ENCODE results near the gene SAMD4A. TPM values are rescaled to one million over a fixed set of nuclear protein-coding genes. Genes with fewer than 3 reads are reported as not detected.

Gene SAMD4A
- total RNA-seq, 4 donors from 2014 or later, result 7.9 to 18.7 (median 14.4) TPM

DNA sequence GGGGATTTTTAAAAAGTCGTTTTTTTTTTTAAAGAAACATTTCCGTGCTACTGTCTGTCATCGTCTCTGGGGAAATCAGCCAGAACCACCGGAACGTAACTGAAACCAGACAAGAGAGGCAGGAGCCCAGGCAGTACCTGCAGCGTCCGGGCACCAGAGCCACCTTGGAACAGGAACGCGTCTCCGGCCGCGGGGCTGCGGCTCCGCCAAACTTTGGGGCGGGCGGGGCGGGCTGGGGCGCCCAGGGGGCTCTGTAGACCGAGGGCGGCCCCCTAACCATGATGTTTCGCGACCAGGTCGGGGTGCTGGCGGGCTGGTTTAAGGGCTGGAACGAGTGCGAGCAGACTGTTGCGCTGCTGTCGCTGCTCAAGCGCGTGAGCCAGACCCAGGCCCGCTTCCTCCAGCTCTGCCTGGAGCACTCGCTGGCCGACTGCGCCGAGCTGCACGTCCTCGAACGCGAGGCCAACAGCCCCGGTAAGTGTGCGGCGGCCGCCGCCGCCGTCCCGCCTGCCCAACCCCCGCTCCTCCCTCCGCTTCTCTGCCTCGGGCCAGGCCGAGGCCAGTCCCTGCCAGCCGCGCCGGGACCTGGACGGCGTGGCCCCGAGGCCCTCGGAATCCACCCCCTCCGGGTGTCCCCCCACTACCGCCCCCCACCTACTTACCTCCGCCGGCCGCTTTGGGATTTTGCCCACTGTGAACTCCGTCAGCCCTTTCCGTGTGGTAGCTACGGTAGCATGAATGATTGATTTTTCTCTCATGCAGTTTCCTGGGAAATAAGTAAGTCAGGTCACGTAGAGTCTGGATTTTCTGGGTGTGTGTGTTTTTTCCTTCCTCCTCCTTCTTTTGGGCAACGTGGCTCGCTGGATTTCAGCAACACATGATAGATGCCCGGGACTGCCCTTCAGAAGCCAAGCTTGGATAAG is 972 bp downstream of the SAMD4A start:
- 0 to 1% methylated on average over 43 to 53 of the region's 70 CpGs for WGBS, 2 donors
- peak overlapping the region; percentile 53 for H3K4me3 ChIP-seq (ENCODE audit: low read depth, poor library complexity, severe bottlenecking)
- TF ChIP-seq, protein P1, sequence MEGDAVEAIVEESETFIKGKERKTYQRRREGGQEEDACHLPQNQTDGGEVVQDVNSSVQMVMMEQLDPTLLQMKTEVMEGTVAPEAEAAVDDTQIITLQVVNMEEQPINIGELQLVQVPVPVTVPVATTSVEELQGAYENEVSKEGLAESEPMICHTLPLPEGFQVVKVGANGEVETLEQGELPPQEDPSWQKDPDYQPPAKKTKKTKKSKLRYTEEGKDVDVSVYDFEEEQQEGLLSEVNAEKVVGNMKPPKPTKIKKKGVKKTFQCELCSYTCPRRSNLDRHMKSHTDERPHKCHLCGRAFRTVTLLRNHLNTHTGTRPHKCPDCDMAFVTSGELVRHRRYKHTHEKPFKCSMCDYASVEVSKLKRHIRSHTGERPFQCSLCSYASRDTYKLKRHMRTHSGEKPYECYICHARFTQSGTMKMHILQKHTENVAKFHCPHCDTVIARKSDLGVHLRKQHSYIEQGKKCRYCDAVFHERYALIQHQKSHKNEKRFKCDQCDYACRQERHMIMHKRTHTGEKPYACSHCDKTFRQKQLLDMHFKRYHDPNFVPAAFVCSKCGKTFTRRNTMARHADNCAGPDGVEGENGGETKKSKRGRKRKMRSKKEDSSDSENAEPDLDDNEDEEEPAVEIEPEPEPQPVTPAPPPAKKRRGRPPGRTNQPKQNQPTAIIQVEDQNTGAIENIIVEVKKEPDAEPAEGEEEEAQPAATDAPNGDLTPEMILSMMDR (IDR thresholded peaks at IDR 0.05), result no peak
- TF ChIP-seq POLR2A (IDR thresholded peaks at IDR 0.05), result no peak
- DNase-seq (ENCODE audit: low spot score in 2 of 2), result peak; percentile 29 to 91
- intact Hi-C loops (cut with DNase I; ENCODE audit: low total_unique reads), result loop anchor here (10.0 kb wide), 1 partner anchor 127 kb away; no protein-coding TSS in a partner anchor

DNA sequence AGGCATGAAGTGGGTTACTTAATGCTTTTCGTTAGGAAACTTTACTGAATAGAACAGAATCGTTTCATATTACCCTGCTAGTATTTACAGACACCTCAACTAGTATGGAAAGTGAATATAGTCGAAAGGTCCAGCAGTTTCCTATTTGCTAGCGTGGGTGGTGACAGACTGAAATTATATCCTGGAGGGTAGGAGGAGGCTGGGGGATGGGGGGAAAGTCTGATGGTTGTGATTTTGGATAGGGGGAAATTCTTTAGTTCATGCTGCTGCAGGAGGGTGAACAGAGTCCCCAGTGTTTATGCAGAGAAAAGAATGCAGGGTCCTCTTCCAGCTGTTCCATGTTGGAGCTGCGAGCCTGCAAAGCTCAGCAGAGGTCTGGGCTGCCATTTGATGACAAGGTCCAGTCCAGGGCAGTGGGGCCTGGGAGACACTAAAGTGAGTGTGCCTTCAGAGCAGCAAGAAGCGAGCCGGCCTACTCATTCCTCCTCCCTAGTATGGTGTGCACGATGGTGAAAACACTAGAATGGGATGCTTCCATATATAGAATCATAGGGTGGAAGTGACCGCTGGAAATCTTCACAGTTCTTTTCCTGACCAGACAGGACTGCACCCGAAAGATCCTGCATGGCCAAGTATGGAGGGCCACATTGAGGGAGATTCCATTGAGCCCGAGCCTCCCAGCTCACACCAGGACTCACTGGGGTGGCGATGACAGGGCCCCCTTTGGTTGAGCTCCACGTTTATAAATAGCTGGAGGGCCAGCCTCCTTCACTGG is 2.1 kb downstream of the SAMD4A start:
- DNase-seq (ENCODE audit: low spot score in 2 of 2), result peak; percentile 27 to 88
- no peak for TF ChIP-seq POLR2A (IDR thresholded peaks at IDR 0.05)
- TF ChIP-seq, protein P1 (IDR thresholded peaks at IDR 0.05), result no peak
- no peak overlapping the region for H3K4me3 ChIP-seq (ENCODE audit: low read depth, poor library complexity, severe bottlenecking)
- WGBS, 2 donors, result 38 to 51% methylated on average over 13 of the region's 13 CpGs
- intact Hi-C loops (cut with DNase I; ENCODE audit: low total_unique reads), result loop anchor here (10.0 kb wide), 1 partner anchor 126 kb away; no protein-coding TSS in a partner anchor

DNA sequence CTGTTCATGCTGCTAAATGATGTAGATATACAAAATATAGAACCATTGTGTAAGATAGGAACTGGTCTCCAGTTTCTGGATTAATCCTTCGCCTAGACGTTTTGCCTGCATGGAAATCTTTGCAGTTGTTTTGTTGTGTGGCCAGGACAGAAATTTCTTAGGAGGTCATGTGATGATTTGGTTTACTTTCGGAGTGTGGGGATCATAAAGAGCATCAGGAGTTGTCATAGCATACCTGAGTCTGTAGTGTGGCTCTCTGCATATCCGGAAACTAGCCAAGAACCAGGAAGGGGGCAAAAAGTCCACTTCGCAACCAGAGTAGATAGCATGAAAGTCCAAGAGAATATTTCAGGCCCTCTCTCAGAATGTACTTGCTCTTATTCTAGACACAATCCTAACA is 3.1 kb downstream of the SAMD4A start:
- TF ChIP-seq POLR2A (IDR thresholded peaks at IDR 0.05), result no peak
- TF ChIP-seq, protein P1 (IDR thresholded peaks at IDR 0.05), result no peak
- intact Hi-C loops (cut with DNase I; ENCODE audit: low total_unique reads), result no loop called here
- DNase-seq (ENCODE audit: low spot score in 2 of 2), result no peak
- 71 to 77% methylated on average over 5 of the region's 5 CpGs for WGBS, 2 donors
- H3K4me3 ChIP-seq (ENCODE audit: low read depth, poor library complexity, severe bottlenecking), result no peak overlapping the region

DNA sequence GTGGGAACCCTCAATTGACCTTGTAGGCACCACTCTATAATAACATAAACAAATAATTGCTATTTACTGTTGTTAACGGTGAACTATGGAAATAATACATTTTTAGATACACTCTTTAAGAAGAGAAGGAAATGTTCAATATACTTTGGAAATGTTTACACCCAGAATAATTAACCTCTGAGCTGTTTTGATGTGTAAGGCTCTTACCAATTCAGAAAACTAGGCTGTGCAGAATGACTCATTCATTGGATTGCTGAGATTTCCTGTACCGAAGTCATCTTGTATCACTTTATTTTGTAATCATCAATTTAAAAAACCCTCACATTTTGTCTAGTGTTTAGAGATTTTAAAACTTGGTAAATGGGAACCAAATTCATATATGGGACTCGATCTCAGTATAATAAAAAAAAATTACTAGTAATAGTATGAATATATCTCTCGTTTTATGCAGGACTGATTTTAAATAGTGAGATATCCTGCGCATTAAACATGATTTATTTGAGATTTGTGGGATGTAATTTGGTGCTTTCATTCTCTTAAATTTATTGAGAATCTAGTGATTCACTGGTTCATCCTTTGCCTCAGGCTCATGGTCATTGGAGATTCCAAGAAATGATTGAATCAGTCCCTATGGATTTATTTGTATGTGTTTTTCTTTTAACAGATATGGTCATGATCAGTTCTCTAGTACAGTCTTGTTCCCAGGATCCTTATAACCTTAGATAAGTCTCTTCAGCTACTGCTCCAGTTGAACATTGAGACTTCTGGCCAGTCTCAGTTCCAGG is 3.9 kb downstream of the SAMD4A start:
- 53 to 54% methylated on average over 5 of the region's 5 CpGs for WGBS, 2 donors
- intact Hi-C loops (cut with DNase I; ENCODE audit: low total_unique reads), result no loop called here
- no peak for TF ChIP-seq POLR2A (IDR thresholded peaks at IDR 0.05)
- TF ChIP-seq, protein P1 (IDR thresholded peaks at IDR 0.05), result no peak
- DNase-seq (ENCODE audit: low spot score in 2 of 2), result no peak
- no peak overlapping the region for H3K4me3 ChIP-seq (ENCODE audit: low read depth, poor library complexity, severe bottlenecking)

DNA sequence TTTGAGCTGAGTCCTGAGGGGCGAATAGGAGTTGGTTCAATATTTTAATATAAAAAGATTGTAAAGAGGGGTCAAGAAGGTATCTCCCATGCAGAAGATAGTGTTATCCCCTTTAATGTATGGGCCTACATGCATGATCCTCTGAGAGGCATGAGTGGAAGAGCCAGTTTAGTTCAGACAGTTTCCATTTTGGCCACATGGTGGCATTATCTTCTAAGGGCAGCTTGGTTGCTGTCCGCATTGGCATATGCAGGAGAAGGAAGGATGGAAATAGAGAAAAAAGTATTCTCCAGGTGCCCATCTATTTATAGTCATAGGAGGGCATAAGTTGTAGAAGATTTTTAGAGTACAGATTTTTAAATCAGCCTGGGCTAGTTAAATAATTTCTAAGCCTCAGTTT is 5.4 kb downstream of the SAMD4A start:
- TF ChIP-seq POLR2A (IDR thresholded peaks at IDR 0.05), result no peak
- TF ChIP-seq, protein P1 (IDR thresholded peaks at IDR 0.05), result no peak
- no peak overlapping the region for H3K4me3 ChIP-seq (ENCODE audit: low read depth, poor library complexity, severe bottlenecking)
- DNase-seq (ENCODE audit: low spot score in 2 of 2), result no peak
- 97 to 98% methylated on average over 2 of the region's 2 CpGs for WGBS, 2 donors
- intact Hi-C loops (cut with DNase I; ENCODE audit: low total_unique reads), result no loop called here

Data from lower leg skin (tissue), 4 donors.